ENCODE data around the gene TRAK1. TPM values are rescaled to one million over a fixed set of nuclear protein-coding genes. Genes with fewer than 3 reads are reported as not detected.

Gene TRAK1
- total and polyA plus RNA-seq, 4 donors: 18.2 to 65.4 (median 32.5) TPM

- DNase-seq (no peak), ATAC-seq (ENCODE audit: insufficient read depth, low FRiP score) (no peak)
- Histone ChIP-seq H3K27me3 (ENCODE audit: control insufficient read depth in 3 of 3, insufficient read depth in 3 of 3, low read length in 2 of 3) (no peaks in the 10 kb centered on the region), H3K9ac (ENCODE audit: insufficient read depth in 1 of 2, low read length in 2 of 2) (no peak overlapping the region), H3K27ac (ENCODE audit: low read depth in 1 of 2, low read length in 1 of 2) (no peak overlapping the region), H3K9me3 (ENCODE audit: control insufficient read depth in 4 of 4, insufficient read depth in 3 of 4, low read length in 3 of 4) (no peaks in the 10 kb centered on the region), H3K4me1 (ENCODE audit: control insufficient read depth in 5 of 5, insufficient read depth in 5 of 5, low read length in 5 of 5) (peaks cover 0 to 4% (median 0%) of the 10 kb centered on the region in 5 donors), H3K4me3 (no peak overlapping the region), H3K36me3 (ENCODE audit: control insufficient read depth in 4 of 4, insufficient read depth in 4 of 4, low read length in 4 of 4) (peaks cover 0 to 23% (median 7%) of the 10 kb centered on the region in 4 donors)
- 68 to 83% methylated on average over 8 of the region's 8 CpGs for WGBS, 2 donors
- no peak for TF ChIP-seq CTCF (IDR thresholded peaks at IDR 0.05; ENCODE audit: control extremely low read depth, extremely low read depth)
These were observed 123.6 kb downstream of the TRAK1 start for GRCh38 chr3:42214565-42215283.

GRCh38 chr3:42216302-42216701 lies 125.1 kb downstream of the TRAK1 start:
- WGBS, 2 donors: 90 to 91% methylated on average over 4 of the region's 4 CpGs

GRCh38 chr3:42216931-42217333 lies 125.8 kb downstream of the TRAK1 start:
- Histone ChIP-seq H3K36me3 (ENCODE audit: control insufficient read depth in 4 of 4, insufficient read depth in 4 of 4, low read length in 4 of 4) (peaks cover 0 to 27% (median 4%) of the 10 kb centered on the region in 4 donors), H3K27me3 (ENCODE audit: control insufficient read depth in 3 of 3, insufficient read depth in 3 of 3, low read length in 2 of 3) (no peaks in the 10 kb centered on the region), H3K9me3 (ENCODE audit: control insufficient read depth in 4 of 4, insufficient read depth in 3 of 4, low read length in 3 of 4) (no peaks in the 10 kb centered on the region), H3K9ac (ENCODE audit: insufficient read depth in 1 of 2, low read length in 2 of 2) (no peak overlapping the region), H3K27ac (ENCODE audit: low read depth in 1 of 2, low read length in 1 of 2) (no peak overlapping the region), H3K4me1 (ENCODE audit: control insufficient read depth in 5 of 5, insufficient read depth in 5 of 5, low read length in 5 of 5) (peaks cover 0 to 4% (median 0%) of the 10 kb centered on the region in 5 donors), H3K4me3 (no peak overlapping the region)
- no peak for TF ChIP-seq CTCF (IDR thresholded peaks at IDR 0.05; ENCODE audit: control extremely low read depth, extremely low read depth)
- ATAC-seq (ENCODE audit: insufficient read depth, low FRiP score) (no peak), DNase-seq (no peak)
- 67 to 69% methylated on average over 5 of the region's 5 CpGs for WGBS, 2 donors

More at GRCh38 chr3:42216302-42216701, 125.1 kb downstream of the TRAK1 start:
- Histone ChIP-seq H3K4me3 (no peak overlapping the region), H3K9me3 (ENCODE audit: control insufficient read depth in 4 of 4, insufficient read depth in 3 of 4, low read length in 3 of 4) (no peaks in the 10 kb centered on the region), H3K4me1 (ENCODE audit: control insufficient read depth in 5 of 5, insufficient read depth in 5 of 5, low read length in 5 of 5) (peaks cover 0 to 4% (median 0%) of the 10 kb centered on the region in 5 donors), H3K27me3 (ENCODE audit: control insufficient read depth in 3 of 3, insufficient read depth in 3 of 3, low read length in 2 of 3) (no peaks in the 10 kb centered on the region), H3K36me3 (ENCODE audit: control insufficient read depth in 4 of 4, insufficient read depth in 4 of 4, low read length in 4 of 4) (peaks cover 0 to 28% (median 4%) of the 10 kb centered on the region in 4 donors), H3K27ac (ENCODE audit: low read depth in 1 of 2, low read length in 1 of 2) (no peak overlapping the region), H3K9ac (ENCODE audit: insufficient read depth in 1 of 2, low read length in 2 of 2) (no peak overlapping the region)
- DNase-seq (no peak), ATAC-seq (ENCODE audit: insufficient read depth, low FRiP score) (no peak)
- TF ChIP-seq CTCF (IDR thresholded peaks at IDR 0.05; ENCODE audit: control extremely low read depth, extremely low read depth): no peak

Measured in lung (tissue), 12 donors.